NCI-H526 (cell line): ENCODE measurements around the gene SARDH.
"Not testable (repeated sequence)": the region's sequence is repeated elsewhere in the genome, so short reads cannot be mapped to it uniquely, and the experiment has no call there.

Experiments
- DNase-seq, 2 experiments: peaks; one replicate each; lab custom pipeline; 2025; lab: John Stamatoyannopoulos, UW

SARDH gene

DNA sequence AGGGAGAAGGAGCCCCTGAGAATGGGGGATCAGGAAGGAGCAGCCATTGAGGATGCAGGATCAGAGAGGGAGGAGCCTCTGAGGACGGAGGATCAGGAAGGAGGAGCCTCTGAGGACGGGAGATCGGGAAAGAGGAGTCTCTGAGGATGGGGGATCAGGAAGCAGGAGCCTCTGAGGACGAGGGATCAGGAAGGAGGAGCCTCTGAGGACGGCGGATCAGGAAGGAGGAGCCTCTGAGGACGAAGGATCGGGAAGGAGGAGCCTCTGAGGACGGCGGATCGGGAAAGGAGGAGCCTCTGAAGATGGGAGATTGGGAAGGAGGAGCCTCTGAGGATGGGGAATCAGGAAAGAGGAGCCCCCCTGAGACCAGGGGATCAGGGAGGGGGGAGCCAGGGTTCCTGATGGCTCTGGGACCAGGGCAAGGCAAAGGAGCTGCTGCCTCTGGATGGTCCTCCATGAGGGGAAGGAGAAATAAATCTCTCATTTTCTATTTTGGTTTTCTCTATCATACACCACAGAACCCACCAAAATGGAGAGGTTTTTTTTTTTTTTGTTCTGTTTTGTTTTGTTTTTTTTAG is 22.6 kb upstream of the SARDH start:
- no peak for DNase-seq

DNA sequence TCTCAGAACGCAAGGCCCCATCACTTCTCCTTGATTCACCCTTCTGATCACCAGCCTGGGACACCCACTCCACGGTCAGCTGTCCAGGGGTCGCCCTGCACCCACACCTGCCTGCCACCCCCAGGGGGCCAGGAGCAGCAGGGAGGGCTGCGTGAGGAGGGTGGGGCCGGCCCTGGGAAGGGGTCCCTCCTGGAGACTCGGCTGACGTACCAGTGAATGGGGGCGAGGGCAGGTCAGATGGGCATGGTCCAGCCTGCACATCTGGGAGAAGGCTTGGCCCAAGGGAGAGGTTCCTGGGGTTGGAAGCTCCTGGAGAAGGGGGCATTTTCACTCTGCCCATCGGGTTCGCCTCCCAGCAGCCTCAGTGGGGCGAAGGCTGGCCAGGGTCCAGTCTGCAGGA is 21.8 kb upstream of the SARDH start:
- no peak for DNase-seq

DNA sequence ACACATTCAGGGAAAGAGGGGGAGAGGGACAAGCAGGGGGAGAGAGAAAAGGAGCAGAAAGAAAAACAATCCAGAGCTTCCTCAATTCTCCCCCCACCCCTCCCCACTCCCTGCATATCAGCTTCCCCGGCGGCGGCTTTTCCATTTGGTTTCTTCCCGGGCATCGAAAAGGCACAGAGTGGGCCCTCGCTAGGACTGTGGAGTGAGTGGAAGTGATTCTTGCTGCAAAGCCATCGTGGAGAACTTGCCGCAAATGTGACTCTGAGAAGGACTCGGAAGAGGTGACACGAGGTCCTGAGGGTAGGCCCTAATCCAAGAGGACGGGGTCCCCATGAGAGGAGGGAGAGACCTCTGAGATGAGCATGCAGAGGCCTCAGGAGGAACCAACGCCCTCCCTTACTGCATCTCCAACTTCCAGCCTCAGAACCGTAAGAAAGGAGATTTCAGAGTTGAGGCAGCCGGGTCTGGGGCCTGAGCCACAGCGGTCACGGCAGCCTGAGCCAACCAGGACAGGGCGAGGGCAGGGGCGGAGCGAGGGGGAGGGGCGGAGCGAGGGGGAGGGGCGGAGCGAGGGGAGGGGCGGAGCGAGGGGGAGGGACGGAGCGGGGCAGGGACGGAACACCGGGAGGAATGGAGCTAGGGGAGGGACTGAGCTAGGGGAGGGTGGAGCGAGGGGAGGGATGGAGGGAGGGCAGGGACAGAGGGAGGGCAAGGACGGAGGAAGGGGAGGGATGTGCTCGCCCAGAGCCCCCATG is 21.2 kb upstream of the SARDH start:
- DNase-seq: no peak

DNA sequence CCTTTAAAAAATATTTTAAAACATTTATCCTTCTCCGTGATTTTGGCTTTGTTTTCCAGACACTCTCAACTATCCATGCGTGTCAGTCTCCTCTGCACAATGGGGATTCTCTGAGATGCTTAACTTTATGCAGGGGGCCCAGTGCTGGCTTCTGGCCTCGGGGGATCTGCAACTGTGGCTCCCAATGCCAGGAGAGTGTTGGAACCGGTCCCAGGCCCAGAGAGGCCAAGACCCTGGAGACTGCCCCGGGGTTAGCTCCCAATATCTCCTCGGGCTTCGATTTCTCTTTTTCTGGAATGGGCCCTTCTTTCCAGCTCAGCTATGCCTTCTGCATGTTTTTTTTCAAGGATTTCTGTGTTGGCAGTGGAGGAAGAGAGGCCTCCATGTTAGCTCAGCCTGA is 20.1 kb upstream of the SARDH start:
- DNase-seq: no peak

- DNase-seq: no peak
Measured at GRCh38 chr9:133754688-133755227, 16.6 kb upstream of the SARDH start.

DNA sequence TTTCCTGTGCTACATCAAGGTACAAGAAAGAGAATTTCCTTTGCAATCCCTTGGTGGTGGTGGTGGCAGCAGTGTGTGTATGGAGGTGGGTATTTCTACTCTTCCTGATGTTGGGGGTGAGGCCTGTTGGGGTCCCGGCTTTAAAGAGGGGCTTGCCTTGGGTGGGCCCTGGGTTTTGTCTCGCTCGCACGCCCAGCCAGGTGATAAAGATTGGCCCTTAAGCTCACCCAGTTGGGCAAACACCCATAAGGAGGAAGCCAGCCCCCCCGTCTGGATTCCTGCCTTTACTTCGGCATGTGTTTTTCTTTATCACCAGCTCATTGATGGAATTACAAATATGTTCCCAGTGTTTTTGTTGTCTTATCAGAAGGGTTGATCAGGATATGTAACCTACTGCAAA is 16.0 kb upstream of the SARDH start:
- DNase-seq: no peak

GRCh38 chr9:133752739-133753446 is 14.7 kb upstream of the SARDH start:
- no peak for DNase-seq

- no peak for DNase-seq
Measured at GRCh38 chr9:133750982-133751649, 13.0 kb upstream of the SARDH start.

GRCh38 chr9:133747309-133747708 is 9.2 kb upstream of the SARDH start:
- no peak for DNase-seq

GRCh38 chr9:133744528-133744927 is 6.4 kb upstream of the SARDH start:
- not testable (repeated sequence) for DNase-seq

DNA sequence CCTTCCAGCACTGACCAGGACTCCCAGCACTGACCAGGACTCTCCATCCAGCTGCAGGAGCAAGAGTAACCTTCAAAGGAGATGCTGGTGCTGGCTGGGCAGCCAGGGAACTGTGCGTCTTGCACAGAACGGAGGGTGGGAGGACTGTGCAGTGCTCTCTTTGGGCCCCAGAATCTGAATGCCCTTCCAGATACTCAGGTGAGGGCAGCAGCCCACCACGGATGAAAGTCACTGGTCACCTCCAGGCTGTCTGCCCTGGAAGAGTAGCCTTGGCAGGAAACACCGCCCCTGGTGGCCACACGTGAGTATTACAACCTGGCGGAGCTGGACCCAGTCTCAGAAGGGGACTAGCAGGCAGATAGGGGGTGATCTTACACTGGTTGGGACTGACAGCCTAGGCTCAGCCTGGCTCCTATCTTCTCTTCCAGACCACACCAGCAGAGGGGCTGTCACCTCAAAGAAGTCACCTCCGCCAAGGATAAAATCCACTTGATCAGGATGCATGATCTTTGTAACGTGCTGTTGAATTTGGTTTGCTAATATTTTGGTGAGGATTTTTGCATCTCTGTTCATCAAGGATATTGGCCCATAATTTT is 4.8 kb upstream of the SARDH start:
- DNase-seq: peak; percentile 62 to 77

DNA sequence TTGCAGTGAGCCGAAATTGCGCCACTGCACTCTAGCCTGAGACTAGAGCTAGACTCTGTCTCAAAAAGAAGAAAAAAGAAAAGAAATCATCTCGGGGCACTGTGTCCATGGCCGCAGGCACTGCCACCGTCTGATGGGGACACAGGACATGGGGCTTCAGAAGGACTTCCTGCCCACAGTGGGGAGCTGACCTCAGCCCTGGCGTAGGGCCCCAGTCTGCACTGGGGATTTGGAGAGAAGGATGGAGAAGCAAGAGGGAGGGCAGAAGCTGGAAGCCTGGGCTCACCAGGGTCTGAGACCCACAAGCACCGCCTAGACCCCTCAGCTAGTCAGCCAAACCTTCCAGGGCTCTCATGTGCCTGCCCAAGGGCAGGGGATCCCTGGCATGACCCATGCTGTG is 4.1 kb upstream of the SARDH start:
- no peak for DNase-seq

GRCh38 chr9:133741716-133742115 is 3.6 kb upstream of the SARDH start:
- no peak for DNase-seq

DNA sequence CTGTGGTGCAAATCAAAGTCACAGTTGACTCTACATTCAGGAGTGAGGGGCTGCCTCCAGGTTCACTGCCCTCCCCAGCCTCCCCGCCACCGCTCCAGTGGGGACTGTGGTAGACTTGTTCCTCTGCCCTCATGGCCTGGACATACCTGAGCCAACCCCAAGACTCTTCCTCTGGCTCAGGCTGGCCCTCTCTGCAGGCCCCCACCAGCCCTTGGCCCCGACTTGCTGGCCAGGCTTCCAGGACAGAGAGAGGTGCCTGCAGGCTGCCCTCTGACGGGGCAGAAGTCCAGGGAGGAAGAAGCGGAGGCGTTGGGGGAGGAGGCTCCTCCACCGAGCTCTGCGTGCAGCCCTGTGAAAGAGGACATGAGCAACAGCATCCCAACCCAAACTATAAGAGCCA is 2.8 kb upstream of the SARDH start:
- DNase-seq: no peak

DNA sequence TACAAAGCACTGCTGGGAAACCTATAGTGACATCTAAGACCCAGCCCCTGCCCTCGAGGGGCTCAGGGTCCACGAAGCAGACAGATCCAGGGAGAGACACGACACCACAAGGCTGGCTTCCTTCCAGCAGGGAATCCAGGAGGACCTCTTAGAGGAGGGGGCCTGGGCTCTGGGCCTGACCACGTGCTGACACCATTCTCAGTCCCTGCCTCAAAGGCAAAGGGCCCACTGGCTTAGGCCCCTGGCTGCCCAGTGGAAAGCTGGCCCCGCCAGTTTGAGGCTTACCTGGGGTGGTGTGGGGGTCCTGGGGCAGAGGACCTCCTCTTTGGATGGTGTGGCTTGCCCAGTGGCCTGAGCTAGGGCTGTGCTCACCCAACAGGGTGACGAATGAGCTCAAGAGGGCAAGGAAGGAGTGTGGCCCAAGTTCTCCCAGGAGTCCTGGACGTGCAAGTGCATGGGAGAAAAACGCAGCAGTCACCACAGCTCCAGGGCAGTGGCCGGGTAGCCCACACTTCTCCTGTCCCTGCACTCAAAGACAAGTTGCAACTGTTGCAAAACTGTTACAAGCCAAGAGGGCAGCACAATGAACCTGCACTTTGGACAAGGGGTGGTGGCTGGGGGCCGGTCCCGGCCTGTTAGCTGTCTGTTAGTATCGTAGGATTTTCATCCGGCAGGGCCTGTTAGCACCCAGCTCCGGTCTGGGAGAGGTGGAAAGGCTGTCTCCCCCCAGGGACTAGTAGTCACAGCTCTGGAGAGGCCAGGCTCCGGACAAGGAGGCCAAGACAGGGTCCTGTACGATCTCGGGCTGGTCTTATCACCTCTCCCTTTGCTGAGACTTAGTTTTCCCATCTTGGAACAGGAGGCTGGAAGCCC is 1.5 kb upstream of the SARDH start:
- no peak for DNase-seq

- no peak for DNase-seq
Measured at GRCh38 chr9:133738640-133739225, 581 bp upstream of the SARDH start.

GRCh38 chr9:133737071-133737773 is 930 bp downstream of the SARDH start:
- DNase-seq: no peak

DNA sequence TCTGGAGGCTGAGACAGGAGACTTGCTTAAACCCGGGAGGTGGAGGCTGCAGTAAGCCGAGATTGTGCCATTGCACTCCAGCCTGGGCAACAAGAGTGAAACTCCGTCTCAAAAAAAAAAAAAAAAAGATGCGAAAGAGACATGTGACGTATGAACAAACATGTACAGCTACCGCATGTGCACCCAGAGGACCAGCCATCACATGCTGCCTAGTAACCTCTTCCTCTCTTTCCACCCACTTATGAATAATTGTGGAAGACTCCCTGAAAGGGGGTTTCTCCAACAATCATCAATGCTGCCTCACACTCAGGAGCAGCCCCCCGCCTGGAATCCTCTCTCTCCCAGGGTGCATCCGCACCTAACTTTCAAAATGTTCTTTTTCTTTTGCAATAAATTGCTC is 2.2 kb downstream of the SARDH start:
- DNase-seq: no peak

DNA sequence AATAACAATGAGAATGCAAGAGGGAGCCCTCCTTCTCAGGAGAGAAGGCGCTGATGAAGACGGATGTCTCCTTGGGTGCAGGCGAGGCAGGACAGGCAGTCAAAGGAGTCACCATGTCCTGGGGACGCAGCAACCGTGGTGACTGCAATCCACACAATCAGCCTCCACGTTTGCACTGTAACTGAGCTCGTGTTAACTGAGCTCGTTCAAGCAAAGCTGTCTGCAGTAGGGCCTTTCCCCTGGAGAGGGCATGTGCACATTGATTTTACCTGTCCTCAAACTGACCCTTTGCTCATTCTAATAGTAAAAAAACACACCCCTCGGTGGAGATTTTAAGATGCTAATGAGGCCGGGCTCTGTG is 2.8 kb downstream of the SARDH start:
- no peak for DNase-seq
